Keratinocyte (primary cell): ENCODE measurements around the gene TNIK. TPM values are rescaled to one million over a fixed set of nuclear protein-coding genes. Genes with fewer than 3 reads are reported as not detected.

Experiments used
- DNase-seq: peaks from one replicate; pipeline ENCODE4 v3.0.0-alpha.2; 2011; ENCODE audit warnings: low read depth, missing footprints, low spot score
- FAIRE-seq: peaks from 2 replicates; lab custom pipeline; 2011; peaks lifted over from hg19 to GRCh38; lab: Jason Lieb, UNC
- H2AFZ ChIP-seq: 2 replicates; pipeline ENCODE4 v1.6.0; 2012; ENCODE audit warnings: low read length, control low read depth, inconsistent platforms; ENCODE audit not compliant: control insufficient read depth
- H3K27ac ChIP-seq: 2 replicates; pipeline ENCODE4 v1.5.1; 2011; ENCODE audit warnings: low read length; ENCODE audit not compliant: control insufficient read depth, insufficient read depth
- H3K27me3 ChIP-seq: 3 replicates; pipeline ENCODE4 v1.6.0; 2011; ENCODE audit warnings: low read length; ENCODE audit not compliant: control insufficient read depth, insufficient read depth; ENCODE audit errors: extremely low read depth
- H3K36me3 ChIP-seq, 2 experiments: 2 replicates in 1 of 2; 3 replicates in 1 of 2; pipeline ENCODE4 v1.5.1; 2011; ENCODE audit warnings: low read length in 2 of 2, mild to moderate bottlenecking in 1 of 2; ENCODE audit not compliant: control insufficient read depth in 2 of 2, insufficient read depth in 2 of 2; ENCODE audit errors: extremely low read depth in 1 of 2
- H3K4me1 ChIP-seq: 3 replicates; pipeline ENCODE4 v1.5.1; 2011; ENCODE audit warnings: low read length; ENCODE audit not compliant: control insufficient read depth, insufficient read depth; ENCODE audit errors: extremely low read depth
- H3K4me2 ChIP-seq: 3 replicates; pipeline ENCODE4 v1.6.0; 2011; ENCODE audit warnings: low read depth, low read length; ENCODE audit not compliant: control insufficient read depth, insufficient read depth; ENCODE audit errors: extremely low read depth
- H3K4me3 ChIP-seq, 3 experiments: fragments of 200-600 bp in 1 of 3; sonication (generic) in 1 of 3; 2 replicates in 2 of 3; 3 replicates in 1 of 3; pipeline ENCODE4 v1.5.1; 2011 to 2016; ENCODE audit warnings: low read length in 3 of 3, mild to moderate bottlenecking in 3 of 3, control low read depth in 2 of 3, inconsistent platforms in 1 of 3, low read depth in 1 of 3, mixed read lengths in 1 of 3, mixed run types in 1 of 3, moderate library complexity in 1 of 3; ENCODE audit not compliant: control insufficient read depth in 2 of 3, insufficient read depth in 2 of 3; ENCODE audit errors: extremely low read depth in 1 of 3
- H3K79me2 ChIP-seq: 2 replicates; pipeline ENCODE4 v1.6.0; 2012; ENCODE audit warnings: low read length; ENCODE audit not compliant: control insufficient read depth, insufficient read depth
- H3K9ac ChIP-seq: 3 replicates; pipeline ENCODE4 v1.6.0; 2011; ENCODE audit warnings: low read length; ENCODE audit not compliant: control insufficient read depth, insufficient read depth; ENCODE audit errors: extremely low read depth
- H3K9me1 ChIP-seq: 3 replicates; pipeline ENCODE4 v1.6.0; 2011; ENCODE audit warnings: low read length; ENCODE audit not compliant: control insufficient read depth, insufficient read depth; ENCODE audit errors: extremely low read depth
- H3K9me3 ChIP-seq: 2 replicates; pipeline ENCODE4 v1.5.1; 2012; ENCODE audit warnings: low read depth, low read length; ENCODE audit not compliant: control insufficient read depth
- H4K20me1 ChIP-seq: 3 replicates; pipeline ENCODE4 v1.6.0; 2011; ENCODE audit warnings: low read length; ENCODE audit not compliant: control insufficient read depth, insufficient read depth; ENCODE audit errors: extremely low read depth
- CTCF ChIP-seq, 3 experiments: IDR thresholded peaks in 1 of 3; conservative IDR thresholded peaks in 1 of 3; optimal IDR thresholded peaks in 1 of 3; 2 replicates in 2 of 3; 3 replicates in 1 of 3; pipeline versions ENCODE3 to v1.5.1; 2011; ENCODE audit warnings: low read length in 3 of 3, mild to moderate bottlenecking in 3 of 3, moderate library complexity in 2 of 3, control low read depth in 1 of 3, inconsistent platforms in 1 of 3; ENCODE audit not compliant: insufficient read depth in 2 of 3; ENCODE audit errors: extremely low read depth in 1 of 3
- EZH2 ChIP-seq: IDR thresholded peaks from one replicate; pipeline ENCODE4 v1.6.1; 2012; ENCODE audit warnings: inconsistent platforms, mild to moderate bottlenecking, low read length, moderate library complexity
- dilution Hi-C: fragments of 300-500 bp; cut with MboI; formaldehyde crosslinking; loops from one replicate; pipeline ENCODE4 v1.7.0; 2020; ENCODE audit warnings: low sequenced_read_pairs; ENCODE audit not compliant: extremely low pct_ligation_motif_present
- polyA plus RNA-seq, 5 experiments: library from polyadenylated mRNA; depleted of rRNA in 3 of 5; stranded (reverse) in 3 of 5; stranded (forward) in 1 of 5; unstranded in 1 of 5; fragments of >200 nt; gene quantifications; 1 replicate in 1 of 5; 2 replicates in 3 of 5; 3 replicates in 1 of 5; pipeline versions ENCODE4 v1.2.1 to v1.2.3, GENCODE V29; 2011 to 2012; ENCODE audit warnings: missing spikeins in 2 of 5, low read depth in 1 of 5, low replicate concordance in 1 of 5

TNIK gene
- polyA plus RNA-seq, 1 donor (not counting 4 experiments of a cell fraction or from before 2014, with no cell fraction given) = 4.4 TPM

- no peaks in the 10 kb centered on the region for H3K79me2 ChIP-seq
- H3K9me1 ChIP-seq = no peaks in the 10 kb centered on the region
- H3K27me3 ChIP-seq = no peaks in the 10 kb centered on the region
- no peak for DNase-seq
- dilution Hi-C loops = no loop called here
- peak; percentile 5 for FAIRE-seq
- TF ChIP-seq CTCF (optimal IDR thresholded peaks at IDR 0.05 in 1 of 3, IDR thresholded peaks at IDR 0.05 in 1 of 3, conservative IDR thresholded peaks at IDR 0.05 in 1 of 3; ENCODE audit: extremely low read depth in 1 of 3, insufficient read depth in 2 of 3, low read length in 3 of 3) (no peak), EZH2 (no peak)
- no peak overlapping the region for H3K4me3 ChIP-seq
- peaks cover 10% of the 10 kb centered on the region for H3K4me1 ChIP-seq
- no peak overlapping the region for H2AFZ ChIP-seq
- H3K27ac ChIP-seq = no peak overlapping the region
- no peaks in the 10 kb centered on the region for H3K9me3 ChIP-seq
- no peaks in the 10 kb centered on the region for H4K20me1 ChIP-seq
- H3K4me2 ChIP-seq = no peak overlapping the region
- no peak overlapping the region for H3K9ac ChIP-seq
- peaks cover 0 to 5% of the 10 kb centered on the region in 2 experiments for H3K36me3 ChIP-seq
Observed at GRCh38 chr3:171116824-171117395, 343.3 kb downstream of the TNIK start.

GRCh38 chr3:171116365-171116764, 343.8 kb downstream of the TNIK start:
- Histone ChIP-seq H3K9me3 (no peaks in the 10 kb centered on the region), H3K4me2 (no peak overlapping the region), H3K9ac (no peak overlapping the region), H3K9me1 (no peaks in the 10 kb centered on the region), H3K79me2 (no peaks in the 10 kb centered on the region), H4K20me1 (no peaks in the 10 kb centered on the region), H2AFZ (no peak overlapping the region), H3K27ac (no peak overlapping the region), H3K4me3 (no peak overlapping the region), H3K27me3 (no peaks in the 10 kb centered on the region), H3K36me3 (peaks cover 0 to 5% of the 10 kb centered on the region in 2 experiments), H3K4me1 (peaks cover 10% of the 10 kb centered on the region)
- TF ChIP-seq CTCF (optimal IDR thresholded peaks at IDR 0.05 in 1 of 3, IDR thresholded peaks at IDR 0.05 in 1 of 3, conservative IDR thresholded peaks at IDR 0.05 in 1 of 3; ENCODE audit: extremely low read depth in 1 of 3, insufficient read depth in 2 of 3, low read length in 3 of 3) (no peak), EZH2 (no peak)
- dilution Hi-C loops = no loop called here
- DNase-seq = no peak
- FAIRE-seq = no peak
